ENCODE results near the gene AIF1.

Gene AIF1

DNA sequence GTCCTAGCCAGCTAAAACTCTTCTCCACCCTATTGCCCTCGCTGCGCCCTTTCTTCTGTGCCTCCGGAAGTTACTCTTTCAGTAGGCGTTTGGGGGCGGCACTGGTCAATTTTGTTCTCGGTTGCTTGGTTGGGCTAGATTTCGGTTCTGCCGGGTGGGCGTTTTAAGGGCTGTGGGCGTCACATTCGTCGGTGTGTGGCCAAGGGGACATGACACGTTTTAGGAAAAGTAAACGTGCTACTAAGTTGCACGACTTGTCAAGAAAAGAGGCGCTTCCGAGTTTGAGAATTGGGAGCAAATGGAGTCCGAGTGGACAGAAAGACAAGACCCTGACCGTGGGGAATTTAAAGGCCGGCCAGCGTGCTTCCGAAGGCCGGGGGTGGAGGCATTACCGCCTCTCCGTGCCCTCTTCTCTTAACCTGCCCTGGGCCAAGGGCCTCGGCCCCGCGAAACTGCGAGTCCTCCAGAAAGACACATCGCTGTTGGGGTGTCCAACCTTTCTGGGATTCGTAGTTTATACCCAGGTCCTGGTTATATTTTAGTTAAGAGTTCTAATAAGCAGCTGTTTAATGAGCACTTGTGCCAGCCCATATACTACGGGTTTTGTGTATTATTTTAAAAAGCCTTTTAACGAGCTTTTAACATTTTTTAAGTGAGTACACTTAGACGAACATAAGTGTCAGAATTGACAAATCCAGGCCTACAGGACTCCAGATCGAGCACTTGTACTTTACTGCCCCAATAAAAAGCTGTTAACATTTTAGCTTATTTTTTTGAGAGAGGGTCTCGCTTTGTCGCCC is 38.1 kb downstream of the AIF1 start:
- H3K9ac ChIP-seq (ENCODE audit: insufficient read length, low read depth): peak overlapping the region; percentile 85
- H3K27me3 ChIP-seq (ENCODE audit: insufficient read depth, insufficient read length): no peaks in the 10 kb centered on the region
- peak overlapping the region; percentile 89 for H3K4me3 ChIP-seq (ENCODE audit: insufficient read length, low read depth)
- no peaks in the 10 kb centered on the region for H3K9me3 ChIP-seq (ENCODE audit: insufficient read depth, low read length)
- H3K4me1 ChIP-seq (ENCODE audit: insufficient read depth, insufficient read length): no peaks in the 10 kb centered on the region
- DNase-seq (ENCODE audit: low read depth, low spot score): peak; percentile 74
- peaks cover 39% of the 10 kb centered on the region for H3K36me3 ChIP-seq (ENCODE audit: insufficient read depth, insufficient read length, low read length)
- no peak for TF ChIP-seq SUZ12 (IDR thresholded peaks at IDR 0.05; ENCODE audit: extremely low read depth, insufficient read depth, insufficient read length)
- no peak for TF ChIP-seq ZNF274 (IDR thresholded peaks at IDR 0.05; ENCODE audit: low read depth, low read length)

DNA sequence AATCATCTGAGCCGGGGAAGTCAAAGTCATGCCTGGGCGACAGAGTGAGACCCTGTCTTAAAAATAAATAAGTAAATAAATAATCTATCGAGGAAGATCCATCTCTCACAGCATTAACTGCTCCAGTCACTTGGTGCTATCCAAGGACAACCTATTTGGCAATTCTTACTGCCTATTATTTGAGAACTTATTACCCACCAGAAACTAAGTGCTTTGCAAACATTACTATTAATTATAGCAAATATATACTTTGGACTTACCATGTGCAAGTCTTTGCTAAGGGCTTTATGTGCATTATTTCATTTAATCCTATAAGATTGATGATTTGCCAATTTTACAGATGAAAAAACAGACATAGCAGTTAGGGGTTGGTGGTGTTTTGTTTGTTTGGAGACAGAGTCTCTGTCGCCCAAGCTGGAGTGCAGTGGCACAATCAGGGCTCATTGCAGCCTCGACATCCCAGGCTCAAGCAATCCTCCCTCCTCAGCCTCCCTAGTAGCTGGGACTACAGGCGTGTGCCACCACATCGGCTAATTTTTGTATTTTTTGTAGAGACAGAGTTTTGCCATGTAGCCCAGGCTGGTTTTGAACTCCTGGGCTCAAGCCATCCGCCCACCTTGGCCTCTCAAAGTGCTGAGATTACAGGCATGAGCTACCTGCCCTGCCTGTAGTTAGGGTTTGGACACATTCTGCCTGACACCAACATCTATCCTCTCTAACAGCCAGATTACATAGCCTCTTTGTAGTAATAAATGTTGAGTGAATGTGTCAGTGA is 39.7 kb downstream of the AIF1 start:
- Histone ChIP-seq H3K4me3 (ENCODE audit: insufficient read length, low read depth) (no peak overlapping the region), H3K9me3 (ENCODE audit: insufficient read depth, low read length) (no peaks in the 10 kb centered on the region), H3K36me3 (ENCODE audit: insufficient read depth, insufficient read length, low read length) (peaks cover 34% of the 10 kb centered on the region), H3K4me1 (ENCODE audit: insufficient read depth, insufficient read length) (peaks cover 8% of the 10 kb centered on the region), H3K9ac (ENCODE audit: insufficient read length, low read depth) (no peak overlapping the region), H3K27me3 (ENCODE audit: insufficient read depth, insufficient read length) (no peaks in the 10 kb centered on the region)
- TF ChIP-seq ZNF274 (IDR thresholded peaks at IDR 0.05; ENCODE audit: low read depth, low read length) (no peak), SUZ12 (IDR thresholded peaks at IDR 0.05; ENCODE audit: extremely low read depth, insufficient read depth, insufficient read length) (no peak)
- DNase-seq (ENCODE audit: low read depth, low spot score): no peak

DNA sequence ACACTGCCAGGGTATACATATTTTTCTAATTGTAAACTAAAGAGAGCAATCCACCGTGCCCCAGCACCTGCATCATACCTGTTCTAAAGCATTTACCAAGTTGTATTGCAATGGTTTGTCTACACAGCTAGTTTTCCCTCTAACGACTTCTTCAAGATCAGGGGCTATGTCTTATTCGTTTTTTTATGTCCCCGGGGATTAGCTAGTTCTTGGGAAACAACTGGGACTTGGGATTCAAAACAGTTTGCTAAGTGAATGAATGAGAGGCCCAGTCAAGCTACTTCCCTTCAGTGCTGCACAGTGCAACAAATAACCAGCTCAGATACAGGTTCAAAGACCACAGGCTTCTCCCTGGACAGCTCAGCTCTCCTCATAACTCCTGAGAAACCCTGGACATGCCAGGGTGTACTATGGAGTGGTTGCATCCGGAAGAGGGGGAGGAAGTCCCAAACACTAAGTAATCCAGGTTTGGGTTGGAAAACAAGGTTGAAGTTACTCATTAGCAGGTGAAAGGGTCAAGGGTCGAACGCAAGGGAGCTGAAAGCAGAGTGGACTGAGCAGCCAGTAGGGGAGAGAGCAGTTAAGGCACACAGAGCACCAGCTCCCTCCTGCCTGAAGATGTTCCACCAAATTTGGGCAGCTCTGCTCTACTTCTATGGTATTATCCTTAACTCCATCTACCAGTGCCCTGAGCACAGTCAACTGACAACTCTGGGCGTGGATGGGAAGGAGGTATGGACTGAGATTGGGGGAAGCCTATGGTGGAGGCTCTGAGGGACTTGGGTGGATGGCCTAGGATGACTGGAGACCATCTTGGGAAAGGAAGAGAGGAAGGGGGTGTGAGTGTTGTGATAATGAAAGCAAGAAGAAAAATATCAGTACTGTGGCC is 40.6 kb downstream of the AIF1 start, which contains the start of gene APOM:
APOM (plus strand) TSS at position 546 of the 889 bp plus-strand sequence; CDS start at position 619, 73 bp downstream.
- H3K27me3 ChIP-seq (ENCODE audit: insufficient read depth, insufficient read length): no peaks in the 10 kb centered on the region
- H3K36me3 ChIP-seq (ENCODE audit: insufficient read depth, insufficient read length, low read length): peaks cover 32% of the 10 kb centered on the region
- no peaks in the 10 kb centered on the region for H3K9me3 ChIP-seq (ENCODE audit: insufficient read depth, low read length)
- no peak for DNase-seq (ENCODE audit: low read depth, low spot score)
- no peak within 1 kb of the TSS for H3K9ac ChIP-seq (ENCODE audit: insufficient read length, low read depth)
- H3K4me3 ChIP-seq (ENCODE audit: insufficient read length, low read depth): no peak within 1 kb of the TSS
- H3K4me1 ChIP-seq (ENCODE audit: insufficient read depth, insufficient read length): peaks cover 8% of the 10 kb centered on the region
- TF ChIP-seq ZNF274 (IDR thresholded peaks at IDR 0.05; ENCODE audit: low read depth, low read length): no peak
- no peak for TF ChIP-seq YY1 (IDR thresholded peaks at IDR 0.05; ENCODE audit: insufficient read depth, insufficient read length)
- TF ChIP-seq SUZ12 (IDR thresholded peaks at IDR 0.05; ENCODE audit: extremely low read depth, insufficient read depth, insufficient read length): no peak

DNA sequence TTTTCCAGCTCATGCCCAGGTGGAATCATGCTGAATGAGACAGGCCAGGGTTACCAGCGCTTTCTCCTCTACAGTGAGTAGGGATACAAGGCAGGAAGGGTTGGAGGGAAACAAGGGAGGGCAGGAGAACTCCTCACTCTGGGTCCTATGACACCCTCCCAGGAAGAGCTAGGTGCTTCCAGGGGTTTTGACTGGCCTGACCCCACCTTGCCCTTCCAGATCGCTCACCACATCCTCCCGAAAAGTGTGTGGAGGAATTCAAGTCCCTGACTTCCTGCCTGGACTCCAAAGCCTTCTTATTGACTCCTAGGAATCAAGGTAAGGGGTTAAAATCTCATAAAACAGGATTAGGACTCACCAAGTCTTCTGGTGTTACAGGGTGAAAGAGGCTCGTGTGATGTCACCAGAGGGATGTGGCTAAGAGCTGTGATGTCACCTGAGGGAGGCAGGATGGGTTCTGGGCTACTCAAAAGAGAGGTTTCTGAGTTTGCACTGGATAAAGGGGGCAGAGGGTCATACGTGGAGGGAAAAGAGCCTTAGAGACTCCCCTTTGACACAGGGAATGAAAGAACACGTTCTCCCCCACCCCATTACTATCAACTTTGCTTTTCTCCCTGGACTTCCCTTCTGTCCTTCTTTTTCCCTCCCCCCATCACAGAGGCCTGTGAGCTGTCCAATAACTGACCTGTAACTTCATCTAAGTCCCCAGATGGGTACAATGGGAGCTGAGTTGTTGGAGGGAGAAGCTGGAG is 42.5 kb downstream of the AIF1 start:
- Histone ChIP-seq H3K36me3 (ENCODE audit: insufficient read depth, insufficient read length, low read length) (peaks cover 38% of the 10 kb centered on the region), H3K27me3 (ENCODE audit: insufficient read depth, insufficient read length) (no peaks in the 10 kb centered on the region), H3K9me3 (ENCODE audit: insufficient read depth, low read length) (no peaks in the 10 kb centered on the region), H3K4me1 (ENCODE audit: insufficient read depth, insufficient read length) (peaks cover 8% of the 10 kb centered on the region), H3K4me3 (ENCODE audit: insufficient read length, low read depth) (no peak overlapping the region), H3K9ac (ENCODE audit: insufficient read length, low read depth) (no peak overlapping the region)
- no peak for DNase-seq (ENCODE audit: low read depth, low spot score)
- TF ChIP-seq SUZ12 (IDR thresholded peaks at IDR 0.05; ENCODE audit: extremely low read depth, insufficient read depth, insufficient read length) (no peak), ZNF274 (IDR thresholded peaks at IDR 0.05; ENCODE audit: low read depth, low read length) (no peak)

DNA sequence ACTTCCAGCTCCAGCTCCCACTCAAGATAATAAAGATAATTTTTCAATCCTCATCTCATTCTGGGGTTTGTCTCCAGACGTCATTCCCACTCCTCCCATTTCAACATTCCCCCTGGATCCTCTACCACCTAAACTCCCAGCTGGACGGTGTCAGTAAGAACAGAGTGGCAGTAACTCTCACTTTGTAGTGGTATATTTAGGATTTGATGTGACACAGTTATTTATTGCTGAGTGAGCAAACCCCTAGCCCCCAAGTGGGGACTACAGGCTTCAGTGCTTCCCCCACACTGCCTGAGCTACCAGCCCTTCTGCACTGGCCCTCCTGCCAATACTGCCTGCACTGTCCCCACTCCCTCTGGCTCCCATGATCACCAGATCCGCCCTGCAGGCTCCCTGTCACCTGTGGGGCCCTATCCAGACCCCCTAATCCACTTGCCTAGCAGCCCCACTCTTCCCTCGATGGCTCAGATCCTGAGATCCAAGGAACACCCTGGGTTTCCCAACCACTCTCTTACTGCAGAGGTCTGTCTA is 43.2 kb downstream of the AIF1 start:
- no peaks in the 10 kb centered on the region for H3K9me3 ChIP-seq (ENCODE audit: insufficient read depth, low read length)
- no peaks in the 10 kb centered on the region for H3K27me3 ChIP-seq (ENCODE audit: insufficient read depth, insufficient read length)
- H3K9ac ChIP-seq (ENCODE audit: insufficient read length, low read depth): no peak overlapping the region
- H3K4me1 ChIP-seq (ENCODE audit: insufficient read depth, insufficient read length): peaks cover 8% of the 10 kb centered on the region
- H3K36me3 ChIP-seq (ENCODE audit: insufficient read depth, insufficient read length, low read length): peaks cover 44% of the 10 kb centered on the region
- no peak for TF ChIP-seq SUZ12 (IDR thresholded peaks at IDR 0.05; ENCODE audit: extremely low read depth, insufficient read depth, insufficient read length)
- TF ChIP-seq YY1 (IDR thresholded peaks at IDR 0.05; ENCODE audit: insufficient read depth, insufficient read length): no peak
- TF ChIP-seq ZNF274 (IDR thresholded peaks at IDR 0.05; ENCODE audit: low read depth, low read length): no peak
- no peak overlapping the region for H3K4me3 ChIP-seq (ENCODE audit: insufficient read length, low read depth)
- no peak for DNase-seq (ENCODE audit: low read depth, low spot score)

DNA sequence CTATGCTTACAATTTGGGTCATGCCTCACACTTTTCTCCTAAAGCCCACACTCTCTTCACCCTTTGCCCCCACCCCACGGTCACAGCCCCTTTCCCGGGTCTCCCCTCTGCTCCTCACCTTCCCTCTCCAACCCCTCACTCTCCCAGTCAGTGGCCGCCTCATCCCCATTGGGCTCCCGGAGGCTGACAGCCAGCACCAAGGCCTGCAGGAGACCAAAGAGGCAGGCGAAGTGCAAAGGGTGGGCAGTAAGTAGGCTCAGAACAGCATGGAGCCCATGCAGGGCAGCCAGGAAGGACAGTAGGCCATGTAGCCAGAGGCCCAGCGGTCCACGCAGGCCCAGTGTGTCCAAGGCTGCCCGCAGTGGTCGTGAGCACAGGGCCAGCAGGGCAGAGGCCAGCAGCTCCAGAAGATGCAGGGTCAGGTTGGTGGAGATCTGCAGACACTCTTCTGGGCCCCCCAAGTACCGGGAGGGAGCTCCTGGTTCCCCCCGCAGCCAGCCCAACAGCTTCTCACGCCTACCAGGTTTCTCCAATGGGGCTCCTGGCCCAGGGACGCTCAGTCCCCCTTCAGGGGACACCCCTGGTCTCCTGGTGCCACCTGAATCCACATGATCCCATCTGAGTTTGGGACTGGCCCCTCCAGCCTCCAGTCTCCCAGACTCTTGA is 44.1 kb downstream of the AIF1 start:
- no peak for DNase-seq (ENCODE audit: low read depth, low spot score)
- peak overlapping the region; percentile 75 for H3K4me3 ChIP-seq (ENCODE audit: insufficient read length, low read depth)
- TF ChIP-seq SUZ12 (IDR thresholded peaks at IDR 0.05; ENCODE audit: extremely low read depth, insufficient read depth, insufficient read length) (no peak), ZNF274 (IDR thresholded peaks at IDR 0.05; ENCODE audit: low read depth, low read length) (no peak)
- peaks cover 8% of the 10 kb centered on the region for H3K4me1 ChIP-seq (ENCODE audit: insufficient read depth, insufficient read length)
- no peaks in the 10 kb centered on the region for H3K27me3 ChIP-seq (ENCODE audit: insufficient read depth, insufficient read length)
- no peaks in the 10 kb centered on the region for H3K9me3 ChIP-seq (ENCODE audit: insufficient read depth, low read length)
- peaks cover 51% of the 10 kb centered on the region for H3K36me3 ChIP-seq (ENCODE audit: insufficient read depth, insufficient read length, low read length)
- H3K9ac ChIP-seq (ENCODE audit: insufficient read length, low read depth): no peak overlapping the region

Measured in NT2/D1 (cell line).